ENCODE data around the gene RAP1A. TPM values are rescaled to one million over a fixed set of nuclear protein-coding genes. Genes with fewer than 3 reads are reported as not detected.

The RAP1A gene
- total RNA-seq, 1 experiment from 2014 or later: 26.7 TPM

- H3K4me1 Mint-ChIP-seq: peaks cover 15 to 18% of the 10 kb centered on the region in 2 experiments
- no peak overlapping the region for H2BK15ac ChIP-seq (ENCODE audit: low read depth, low read length)
- no peak for DNase-seq
- H2AFZ ChIP-seq (ENCODE audit: low read length): no peak overlapping the region
- no CpG with 5 or more reads among the region's 3 CpGs for WGBS (ENCODE audit: extremely low coverage, insufficient read length, low lambda C conversion rate)
- H3K9me3 Mint-ChIP-seq: no peaks in the 10 kb centered on the region
- H3K23ac ChIP-seq (ENCODE audit: insufficient read length, low read depth, low read length): no peak overlapping the region
- H2BK5ac ChIP-seq (ENCODE audit: insufficient read length, low read length): no peak overlapping the region
- H4K5ac ChIP-seq (ENCODE audit: insufficient read length, low read depth, low read length): no peak overlapping the region
- no peak overlapping the region for H3K4me2 ChIP-seq (ENCODE audit: insufficient read depth, insufficient read length, low read length)
- H3K27ac Mint-ChIP-seq: no peak overlapping the region
- H3K36me3 Mint-ChIP-seq (ENCODE audit: insufficient read depth in 1 of 3, low read depth in 3 of 3): no peaks in the 10 kb centered on the region
- H3K27me3 Mint-ChIP-seq (ENCODE audit: low read depth): peaks cover 2% of the 10 kb centered on the region; the same call in 1 of the 2 replicates
- TF ChIP-seq, protein P1, sequence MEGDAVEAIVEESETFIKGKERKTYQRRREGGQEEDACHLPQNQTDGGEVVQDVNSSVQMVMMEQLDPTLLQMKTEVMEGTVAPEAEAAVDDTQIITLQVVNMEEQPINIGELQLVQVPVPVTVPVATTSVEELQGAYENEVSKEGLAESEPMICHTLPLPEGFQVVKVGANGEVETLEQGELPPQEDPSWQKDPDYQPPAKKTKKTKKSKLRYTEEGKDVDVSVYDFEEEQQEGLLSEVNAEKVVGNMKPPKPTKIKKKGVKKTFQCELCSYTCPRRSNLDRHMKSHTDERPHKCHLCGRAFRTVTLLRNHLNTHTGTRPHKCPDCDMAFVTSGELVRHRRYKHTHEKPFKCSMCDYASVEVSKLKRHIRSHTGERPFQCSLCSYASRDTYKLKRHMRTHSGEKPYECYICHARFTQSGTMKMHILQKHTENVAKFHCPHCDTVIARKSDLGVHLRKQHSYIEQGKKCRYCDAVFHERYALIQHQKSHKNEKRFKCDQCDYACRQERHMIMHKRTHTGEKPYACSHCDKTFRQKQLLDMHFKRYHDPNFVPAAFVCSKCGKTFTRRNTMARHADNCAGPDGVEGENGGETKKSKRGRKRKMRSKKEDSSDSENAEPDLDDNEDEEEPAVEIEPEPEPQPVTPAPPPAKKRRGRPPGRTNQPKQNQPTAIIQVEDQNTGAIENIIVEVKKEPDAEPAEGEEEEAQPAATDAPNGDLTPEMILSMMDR (conservative IDR thresholded peaks at IDR 0.05): no peak
- peaks cover 13% of the 10 kb centered on the region for H3K23me2 ChIP-seq (ENCODE audit: insufficient read length, low read depth, low read length, poor library complexity, severe bottlenecking)
- H4K20me1 ChIP-seq (ENCODE audit: control insufficient read depth, insufficient read depth, insufficient read length): no peaks in the 10 kb centered on the region
- H2BK12ac ChIP-seq (ENCODE audit: insufficient read length, low read depth, low read length): no peak overlapping the region
- H3K79me1 ChIP-seq (ENCODE audit: insufficient read depth, low read depth, low read length, poor library complexity, severe bottlenecking): peaks cover 2% of the 10 kb centered on the region
- peaks cover 20% of the 10 kb centered on the region for H3K4me1 ChIP-seq (ENCODE audit: insufficient read depth, low read length)
- no peak overlapping the region for H2BK20ac ChIP-seq (ENCODE audit: low read depth, low read length, poor library complexity, severe bottlenecking)
- no peak overlapping the region for H3K4me3 Mint-ChIP-seq
- no peak overlapping the region for H2BK120ac ChIP-seq (ENCODE audit: low read depth, low read length, poor library complexity, severe bottlenecking)
- H4K91ac ChIP-seq (ENCODE audit: insufficient read length, low read depth, low read length): no peak overlapping the region
- no peak overlapping the region for H3K18ac ChIP-seq (ENCODE audit: insufficient read length, low read depth, low read length)
- H3K14ac ChIP-seq (ENCODE audit: insufficient read depth, low read length): no peak overlapping the region
- no peaks in the 10 kb centered on the region; the same call in 1 of the 2 replicates for H3K79me2 ChIP-seq (ENCODE audit: insufficient read depth, low read length)
- H3K9me3 ChIP-seq (ENCODE audit: control insufficient read depth, low read depth, low read length): no peaks in the 10 kb centered on the region
- no peak overlapping the region for H3K56ac ChIP-seq (ENCODE audit: insufficient read length, low read depth, low read length)
- H3K9ac ChIP-seq (ENCODE audit: extremely low read depth, insufficient read length, low read length): no peak overlapping the region
- H3T11ph ChIP-seq (ENCODE audit: low read length): no peak overlapping the region
- no peak overlapping the region for H2AK5ac ChIP-seq (ENCODE audit: insufficient read length, low read length)
- no peaks in the 10 kb centered on the region for H3K27me3 ChIP-seq (ENCODE audit: insufficient read depth, low read length)
- no peak overlapping the region for H4K8ac ChIP-seq (replicated peaks; ENCODE audit: insufficient read length, low read depth, low read length)
- no peak overlapping the region for H3K4ac ChIP-seq (ENCODE audit: low read depth, low read length)
- H3K27ac ChIP-seq (ENCODE audit: insufficient read length, low read depth, low read length): no peak overlapping the region
Measured at GRCh38 chr1:111734426-111734825, 114.8 kb downstream of the RAP1A start.
